Panc1 (cell line): Measurements from ENCODE around the gene APLP2. TPM values are rescaled to one million over a fixed set of nuclear protein-coding genes. Genes with fewer than 3 reads are reported as not detected.

Experiments used
- ATAC-seq: fragments of 200-7000 bp; cut with Tn5 transposase; 2 replicates; pipeline ENCODE4 v1.9.1; 2020; ENCODE audit warnings: mild to moderate bottlenecking, moderate library complexity
- BruUV-seq: library from RNA; stranded (reverse); fragments of 400-500 nt; replicated peaks from 2 replicates; lab custom pipeline; 2021; lab: Mats Ljungman, UMichigan
- CTCF ChIA-PET: fragments of 300-600 bp; sonication (Branson Sonifier 250); formaldehyde crosslinking; loops from one replicate; lab custom pipeline; 2022; ENCODE audit warnings: antibody characterized with exemption; lab: Charles Lee
- POLR2A ChIA-PET: fragments of 300-600 bp; sonication (Branson Sonifier 250); formaldehyde crosslinking; loops from one replicate; lab custom pipeline; 2022; ENCODE audit warnings: antibody characterized with exemption; lab: Charles Lee
- DNase-seq: peaks from one replicate; pipeline ENCODE4 v3.0.0-alpha.2; 2010; ENCODE audit warnings: low read depth, low spot score
- H3K27ac ChIP-seq: 2 replicates; pipeline ENCODE4 v1.5.1; 2011; ENCODE audit warnings: mild to moderate bottlenecking, low read length, inconsistent platforms
- H3K27me3 ChIP-seq: fragments of 200-500 bp; sonication (Bioruptor generic); 2 replicates; pipeline ENCODE4 v1.6.0; 2014; ENCODE audit warnings: low read length, inconsistent platforms; ENCODE audit not compliant: control insufficient read depth, insufficient read depth
- H3K36me3 ChIP-seq: fragments of 200-500 bp; sonication (Bioruptor generic); 2 replicates; pipeline ENCODE4 v1.5.1; 2014; ENCODE audit warnings: inconsistent platforms, mild to moderate bottlenecking, low read length, moderate library complexity; ENCODE audit not compliant: control insufficient read depth, insufficient read depth
- H3K4me1 ChIP-seq: 2 replicates; pipeline ENCODE4 v1.5.1; 2011; ENCODE audit warnings: inconsistent platforms, mild to moderate bottlenecking, low read length, moderate library complexity; ENCODE audit not compliant: control insufficient read depth, insufficient read depth
- H3K4me3 ChIP-seq, 2 experiments: 2 replicates each; pipeline ENCODE4 v1.5.1; 2011 to 2012; ENCODE audit warnings: low read depth in 2 of 2, low read length in 2 of 2, mild to moderate bottlenecking in 2 of 2, inconsistent platforms in 1 of 2, moderate library complexity in 1 of 2
- H3K9me3 ChIP-seq: fragments of 200-500 bp; sonication (Bioruptor generic); 2 replicates; pipeline ENCODE4 v1.5.1; 2014; ENCODE audit warnings: low read depth, mild to moderate bottlenecking, inconsistent platforms, low read length, moderate library complexity; ENCODE audit not compliant: control insufficient read depth, insufficient read depth
- SIN3A ChIP-seq: IDR thresholded peaks from 2 replicates; pipeline ENCODE4 v1.6.1; 2012; ENCODE audit warnings: low read depth, mild to moderate bottlenecking, low read length, moderate library complexity, borderline replicate concordance; ENCODE audit not compliant: insufficient read depth
- TCF7L2 ChIP-seq: IDR thresholded peaks from 2 replicates; pipeline ENCODE4 v1.6.1; 2011; ENCODE audit warnings: mild to moderate bottlenecking, low read depth, low read length, inconsistent platforms
- in situ Hi-C: cut with HindIII; loops from 2 replicates; pipeline ENCODE4 v1.10.0; 2016; ENCODE audit warnings: low sequenced_read_pairs, low pct_unique_long_range_greater_than_20kb
- intact Hi-C: fragments of 100-400 bp; cut with micrococcal nuclease; formaldehyde crosslinking; loops from one replicate; pipeline ENCODE4 v1.10.0; 2022; ENCODE audit not compliant: unreplicated experiment
- total RNA-seq: library from RNA; stranded (reverse); gene quantifications from one replicate; pipeline ENCODE4 v1.2.1, GENCODE V29; 2021; ENCODE audit not compliant: unreplicated experiment
- TF ChIP-seq, protein P1 (sequence below): fragments of 450-650 bp; IDR thresholded peaks from 2 replicates; pipeline ENCODE4 v1.5.1; 2017; ENCODE audit warnings: mild to moderate bottlenecking

The APLP2 gene
- total RNA-seq, 1 experiment from 2014 or later = 589 TPM

DNA sequence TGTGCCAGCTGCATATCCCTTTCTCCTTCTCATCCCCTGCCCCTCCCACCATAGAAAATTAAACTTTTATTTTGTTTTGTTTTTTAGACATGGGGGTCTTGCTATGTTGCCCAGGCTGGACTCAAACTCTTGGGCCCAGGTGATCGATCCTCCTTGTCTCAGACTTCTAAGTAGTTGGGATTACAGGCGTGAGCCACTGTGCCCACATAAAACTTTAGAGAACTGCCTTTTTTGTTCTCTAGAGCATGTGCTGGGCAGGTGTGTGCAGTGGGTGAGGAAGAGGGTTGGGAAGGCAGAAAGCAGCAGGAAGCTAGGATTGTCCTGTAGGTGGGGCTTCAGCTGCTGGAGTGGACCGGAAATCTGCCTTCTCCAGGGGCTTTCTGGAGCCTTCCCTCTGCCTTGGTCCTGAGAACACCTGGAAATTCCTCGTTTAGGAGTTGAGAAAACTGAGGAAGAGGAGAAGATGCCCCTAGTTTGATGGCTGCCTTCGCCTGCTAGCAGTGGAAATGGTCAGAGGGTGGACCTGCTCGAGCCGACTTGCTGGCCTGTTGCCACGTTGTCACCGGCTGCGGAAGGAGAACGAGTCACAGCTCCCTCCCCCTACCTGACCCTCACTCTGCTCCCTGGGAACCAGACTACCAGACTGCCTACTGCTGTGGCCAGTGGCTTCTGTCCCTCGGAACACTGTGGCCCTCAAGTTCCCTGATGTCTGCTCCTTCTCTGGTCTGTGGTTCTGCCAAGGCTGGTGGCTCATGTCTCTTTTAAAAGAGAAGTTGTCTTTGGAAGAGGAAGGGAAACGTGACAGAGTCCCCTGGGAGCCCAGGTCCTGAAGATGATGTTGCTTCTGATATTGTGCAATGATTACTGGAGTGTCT lies 93.9 kb downstream of the APLP2 start:
- intact Hi-C loops = no loop called here
- Histone ChIP-seq H3K27ac (peak overlapping the region; percentile 5; the same call in 1 of the 2 replicates), H3K9me3 (no peaks in the 10 kb centered on the region), H3K27me3 (peaks cover 11% of the 10 kb centered on the region), H3K36me3 (no peaks in the 10 kb centered on the region; the same call in 1 of the 2 replicates), H3K4me3 (peak overlapping the region in 1 of 2 experiments; percentile 46; a peak in 2 of 4 replicates), H3K4me1 (0 out of 2 replicates have a peak, but pooled peaks cover 5% of the 10 kb centered on the region)
- in situ Hi-C loops = no loop called here
- ATAC-seq = no peak
- no peak for TF ChIP-seq SIN3A
- no peak for TF ChIP-seq TCF7L2
- TF ChIP-seq, protein P1, sequence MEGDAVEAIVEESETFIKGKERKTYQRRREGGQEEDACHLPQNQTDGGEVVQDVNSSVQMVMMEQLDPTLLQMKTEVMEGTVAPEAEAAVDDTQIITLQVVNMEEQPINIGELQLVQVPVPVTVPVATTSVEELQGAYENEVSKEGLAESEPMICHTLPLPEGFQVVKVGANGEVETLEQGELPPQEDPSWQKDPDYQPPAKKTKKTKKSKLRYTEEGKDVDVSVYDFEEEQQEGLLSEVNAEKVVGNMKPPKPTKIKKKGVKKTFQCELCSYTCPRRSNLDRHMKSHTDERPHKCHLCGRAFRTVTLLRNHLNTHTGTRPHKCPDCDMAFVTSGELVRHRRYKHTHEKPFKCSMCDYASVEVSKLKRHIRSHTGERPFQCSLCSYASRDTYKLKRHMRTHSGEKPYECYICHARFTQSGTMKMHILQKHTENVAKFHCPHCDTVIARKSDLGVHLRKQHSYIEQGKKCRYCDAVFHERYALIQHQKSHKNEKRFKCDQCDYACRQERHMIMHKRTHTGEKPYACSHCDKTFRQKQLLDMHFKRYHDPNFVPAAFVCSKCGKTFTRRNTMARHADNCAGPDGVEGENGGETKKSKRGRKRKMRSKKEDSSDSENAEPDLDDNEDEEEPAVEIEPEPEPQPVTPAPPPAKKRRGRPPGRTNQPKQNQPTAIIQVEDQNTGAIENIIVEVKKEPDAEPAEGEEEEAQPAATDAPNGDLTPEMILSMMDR = no peak
- CTCF ChIA-PET = interaction anchor here (0.7 kb wide), 1 partner anchor 49 kb away, joined by 3 read pairs; no protein-coding TSS in a partner anchor
- DNase-seq = no peak
- no TSS peak for BruUV-seq
- POLR2A ChIA-PET = no interaction called here

GRCh38 chr11:130164221-130164570 lies 94.5 kb downstream of the APLP2 start:
- DNase-seq = no peak
- no TSS peak for BruUV-seq
- H3K9me3 ChIP-seq = no peaks in the 10 kb centered on the region
- CTCF ChIA-PET = no interaction called here
- POLR2A ChIA-PET = no interaction called here
- H3K4me1 ChIP-seq = 0 out of 2 replicates have a peak, but pooled peaks cover 5% of the 10 kb centered on the region
- H3K4me3 ChIP-seq = peak overlapping the region in 1 of 2 experiments; percentile 46; a peak in 2 of 4 replicates
- no peak overlapping the region for H3K27ac ChIP-seq
- H3K36me3 ChIP-seq = no peaks in the 10 kb centered on the region; the same call in 1 of the 2 replicates
- no peak for TF ChIP-seq TCF7L2
- ATAC-seq = no peak
- in situ Hi-C loops = no loop called here
- intact Hi-C loops = no loop called here
- H3K27me3 ChIP-seq = peaks cover 11% of the 10 kb centered on the region

DNA sequence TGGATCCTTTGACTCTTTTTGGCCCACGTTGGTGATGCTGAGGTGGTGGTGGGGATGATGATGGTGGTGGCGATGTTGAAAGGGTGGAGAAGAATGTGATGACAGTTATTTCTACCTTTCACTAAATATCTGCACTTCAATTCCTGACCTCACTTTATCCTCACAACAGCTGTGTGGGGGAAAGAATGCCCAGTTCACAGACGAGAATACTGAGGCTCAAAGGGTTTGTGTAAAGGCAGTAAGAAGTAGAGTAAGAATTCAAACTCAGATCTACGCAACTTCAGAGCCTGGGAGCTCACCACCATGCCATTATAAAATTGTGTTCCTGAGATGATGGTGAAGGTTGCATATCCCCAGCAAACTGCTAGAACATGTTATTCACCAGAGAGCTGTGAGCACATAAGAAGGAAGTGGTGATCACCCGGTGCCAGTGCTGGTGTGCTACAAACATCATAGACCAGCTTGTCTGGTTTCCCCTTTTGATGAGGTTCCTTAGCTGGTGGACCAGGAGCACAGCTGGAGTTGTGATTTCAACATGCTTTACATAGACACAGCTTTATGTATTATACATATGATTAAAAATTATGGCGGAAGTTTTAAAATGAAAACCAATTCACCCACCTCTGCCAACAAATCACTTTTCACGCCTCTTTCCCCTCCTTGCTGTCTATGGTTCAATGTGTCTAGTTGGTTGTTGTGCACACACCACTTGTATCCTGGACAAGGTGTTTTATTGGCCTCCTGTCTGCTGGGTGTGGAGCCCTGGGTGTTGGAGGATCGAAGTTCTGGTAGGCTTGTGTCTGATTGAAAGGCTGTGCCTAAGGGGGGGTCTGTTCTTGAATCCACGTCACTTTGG lies 96.1 kb downstream of the APLP2 start:
- H3K4me3 ChIP-seq = no peak overlapping the region

More for the DNA sequence above, 96.1 kb downstream of the APLP2 start:
- ChIA-PET CTCF (no interaction called here), POLR2A (no interaction called here)
- no peaks in the 10 kb centered on the region for H3K9me3 ChIP-seq
- DNase-seq (no peak), ATAC-seq (no peak; the same call in 1 of the 2 replicates)
- no peak for TF ChIP-seq SIN3A
- no peak overlapping the region for H3K27ac ChIP-seq
- 0 out of 2 replicates have a peak, but pooled peaks cover 5% of the 10 kb centered on the region for H3K4me1 ChIP-seq
- intact Hi-C loops (no loop called here), in situ Hi-C loops (no loop called here)
- no peaks in the 10 kb centered on the region for H3K36me3 ChIP-seq
- BruUV-seq = no TSS peak
- peaks cover 4% of the 10 kb centered on the region for H3K27me3 ChIP-seq
